CD1c-positive myeloid dendritic cell (primary cell): ENCODE data around the gene GSTA2.
"Not testable (repeated sequence)": the region's sequence is repeated elsewhere in the genome, so short reads cannot be mapped to it uniquely, and the experiment has no call there.

Experiments
- DNase-seq: peaks from one replicate; pipeline ENCODE4 v3.0.0-alpha.2; 2016; ENCODE audit errors: extremely low spot score

Gene GSTA2

DNA sequence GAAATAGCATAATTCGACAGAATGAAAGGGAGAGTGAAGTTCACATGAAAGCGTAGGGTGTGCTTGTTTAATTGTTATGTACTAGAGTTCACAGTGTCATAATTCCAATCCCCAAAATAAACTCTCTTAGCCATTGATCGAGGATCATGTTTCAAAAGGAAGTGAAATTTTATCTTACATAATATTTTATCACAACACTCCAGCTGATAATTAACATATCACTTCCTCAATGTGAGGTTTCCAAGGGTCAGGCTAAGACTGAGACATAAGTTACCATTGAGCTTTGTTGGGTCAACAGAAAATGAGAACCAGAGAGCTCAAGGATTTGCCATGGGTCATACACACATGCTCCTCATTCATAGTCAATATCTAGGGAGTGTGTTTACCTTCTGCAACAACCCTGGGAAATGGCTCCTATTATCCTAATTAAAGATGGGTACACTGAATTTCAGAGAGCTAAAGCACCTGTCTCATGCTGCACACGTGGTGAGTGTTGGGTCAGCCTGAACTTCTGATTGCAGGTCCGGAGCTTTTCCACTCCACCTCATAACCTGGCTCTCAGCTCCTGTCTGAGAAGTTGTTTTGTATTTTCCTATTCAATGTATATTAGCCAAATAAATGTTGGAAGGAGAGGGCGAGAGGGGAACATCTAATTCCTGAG, 3.0 kb downstream of the GSTA2 start:
- peak; percentile 3 for DNase-seq

DNA sequence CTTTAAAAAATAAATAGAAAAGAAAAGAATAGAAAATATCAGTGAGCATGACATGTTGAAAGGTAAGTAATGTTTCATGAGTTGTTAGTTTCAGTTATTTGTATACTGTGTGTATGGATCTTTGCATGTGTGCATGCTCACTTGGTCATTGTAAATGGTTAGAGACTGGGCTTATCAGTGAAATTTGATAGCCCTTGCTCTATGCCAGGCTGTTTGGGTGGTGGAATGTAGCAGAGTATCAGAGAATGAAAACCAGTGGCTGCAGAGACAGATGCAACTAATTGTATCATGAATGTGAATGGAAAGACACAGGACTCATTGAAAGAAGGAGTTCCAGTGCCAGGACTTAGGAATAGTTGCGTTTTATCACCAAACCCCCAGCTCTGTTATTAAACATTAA, 4.2 kb downstream of the GSTA2 start:
- no peak for DNase-seq

DNA sequence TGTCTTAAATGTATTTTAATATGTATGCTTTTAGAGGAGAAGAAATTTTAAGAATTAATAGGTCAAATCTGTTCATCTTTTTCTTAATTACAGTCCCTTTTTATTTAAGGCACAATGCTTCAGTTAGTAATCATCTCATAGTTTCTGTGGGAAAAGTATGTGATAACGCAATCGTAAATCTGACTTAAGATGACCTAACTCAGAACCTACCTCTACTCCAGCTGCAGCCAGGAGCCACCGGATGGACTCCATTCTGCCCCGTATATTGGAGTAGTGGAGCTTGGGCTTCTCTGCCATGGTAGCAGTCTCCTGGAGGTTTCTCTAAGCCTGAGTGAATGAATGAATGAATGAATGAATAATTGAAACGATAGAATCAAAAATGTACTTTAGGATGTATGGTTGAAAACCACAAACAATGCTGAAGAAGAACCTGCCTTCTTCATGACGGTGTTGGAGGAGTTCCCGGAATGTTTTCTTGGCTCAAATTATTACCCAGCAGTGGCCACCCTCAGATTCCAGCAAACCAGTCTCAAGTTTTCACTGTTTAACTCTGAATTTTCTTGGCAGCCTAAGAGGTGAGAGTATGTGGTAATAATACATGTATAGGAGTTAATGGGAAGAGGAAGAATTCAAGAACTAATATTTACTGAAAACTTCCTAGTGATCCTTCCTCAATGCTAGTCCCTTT, 5.5 kb downstream of the GSTA2 start:
- not testable (repeated sequence) for DNase-seq

DNA sequence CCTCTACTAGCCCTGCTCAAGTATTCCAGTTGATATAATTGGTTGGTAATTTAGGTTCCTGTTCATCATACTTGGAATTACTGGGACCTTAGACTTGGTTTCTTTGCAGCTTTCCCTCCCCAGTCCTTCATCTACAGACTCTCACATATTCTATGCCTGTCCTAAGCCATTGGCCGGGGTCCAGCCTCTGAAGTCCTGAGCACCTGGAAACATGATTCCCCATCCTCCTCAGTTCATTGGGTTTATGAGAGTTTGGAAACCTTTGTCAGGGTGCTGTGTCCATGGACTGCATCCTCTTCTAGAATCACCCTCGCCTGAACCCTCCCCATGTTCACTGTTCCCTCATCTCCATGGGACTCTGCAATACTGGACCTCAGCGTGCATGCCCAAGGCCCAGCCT, 8.8 kb downstream of the GSTA2 start:
- no peak for DNase-seq

DNA sequence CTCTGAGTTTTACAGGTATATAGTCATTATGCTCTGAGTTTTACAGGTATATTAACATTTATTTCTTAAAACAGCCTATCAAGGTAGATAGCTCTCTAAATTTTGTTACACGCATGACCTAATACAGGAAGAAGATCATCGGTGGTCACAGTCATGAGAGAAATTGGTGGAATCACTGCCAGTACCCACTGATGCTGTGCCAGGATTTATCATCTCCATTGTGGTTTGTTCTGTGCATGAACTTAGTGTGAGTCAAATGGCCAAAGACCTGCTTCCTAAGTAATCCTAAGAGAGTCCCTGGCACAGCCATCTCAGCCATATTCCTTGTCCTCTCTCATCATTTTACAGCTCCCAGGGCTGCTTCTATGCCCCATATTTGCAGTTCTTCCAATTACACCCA, 10.1 kb downstream of the GSTA2 start:
- not testable (repeated sequence) for DNase-seq

DNA sequence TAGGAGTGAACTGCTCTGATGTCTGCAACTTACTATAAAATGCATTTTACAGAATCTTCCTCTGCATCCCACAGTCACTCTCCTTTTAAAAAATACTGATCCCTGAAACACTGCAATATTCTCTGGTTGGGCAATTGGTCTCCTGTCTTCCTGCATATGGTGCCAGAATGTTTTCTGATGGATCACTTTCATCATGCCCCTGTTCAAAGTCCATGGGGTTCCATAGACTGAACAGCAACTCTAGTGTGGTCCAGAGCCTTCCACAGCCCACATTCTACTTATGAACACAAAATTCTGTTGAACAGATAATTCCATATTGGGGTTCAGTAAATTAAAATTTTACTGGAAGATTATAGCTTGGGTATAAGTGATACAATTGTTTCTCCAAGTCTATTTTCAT, 11.0 kb downstream of the GSTA2 start:
- no peak for DNase-seq

DNA sequence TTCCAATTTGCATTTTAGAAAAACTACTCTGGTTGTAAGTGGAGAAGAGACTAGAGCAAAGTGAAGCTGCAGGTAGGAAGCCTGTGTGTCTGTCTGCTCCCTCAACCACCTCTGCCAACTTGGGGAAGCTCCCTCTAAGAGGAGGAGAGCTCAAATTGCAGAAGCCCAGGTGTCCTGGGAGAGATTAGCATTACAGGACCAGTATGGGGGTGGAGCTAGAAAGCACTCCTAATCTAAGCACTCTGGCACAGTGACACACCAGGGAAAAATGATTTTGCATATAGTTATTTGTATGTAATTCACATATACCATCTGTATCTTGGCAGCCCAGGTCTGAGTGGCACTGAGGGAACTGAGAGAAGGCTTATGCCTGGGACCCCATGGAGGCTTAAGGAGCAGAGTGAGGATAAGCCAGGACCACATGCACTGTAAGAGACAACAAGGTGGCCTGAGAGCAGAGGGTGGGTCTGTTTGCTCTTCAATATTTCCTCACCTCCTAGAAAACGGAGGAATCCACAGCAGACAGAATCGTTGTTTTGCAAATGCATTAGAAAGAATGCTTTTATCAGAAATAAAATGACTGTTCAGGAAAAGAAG, 13.6 kb downstream of the GSTA2 start:
- no peak for DNase-seq

DNA sequence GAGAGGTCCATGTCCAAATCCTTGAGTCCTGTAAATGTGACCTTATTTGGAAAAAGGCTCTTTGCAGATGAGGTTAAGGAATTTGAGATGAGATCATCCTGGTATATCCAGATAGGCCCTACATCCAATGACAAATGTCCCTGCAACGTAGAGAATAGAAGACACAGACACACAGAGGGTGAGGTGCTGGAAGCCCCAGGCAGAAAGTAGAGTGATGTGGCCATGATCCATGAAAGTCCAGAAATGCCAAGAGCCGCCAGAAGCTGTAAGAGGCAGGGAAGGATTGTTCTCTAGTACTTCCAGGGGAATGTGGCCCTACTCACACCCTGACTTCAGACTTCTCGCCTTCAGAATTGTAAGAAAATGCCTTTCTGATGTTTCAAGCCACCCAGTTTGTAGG, 16.0 kb downstream of the GSTA2 start:
- DNase-seq: not testable (repeated sequence)

DNA sequence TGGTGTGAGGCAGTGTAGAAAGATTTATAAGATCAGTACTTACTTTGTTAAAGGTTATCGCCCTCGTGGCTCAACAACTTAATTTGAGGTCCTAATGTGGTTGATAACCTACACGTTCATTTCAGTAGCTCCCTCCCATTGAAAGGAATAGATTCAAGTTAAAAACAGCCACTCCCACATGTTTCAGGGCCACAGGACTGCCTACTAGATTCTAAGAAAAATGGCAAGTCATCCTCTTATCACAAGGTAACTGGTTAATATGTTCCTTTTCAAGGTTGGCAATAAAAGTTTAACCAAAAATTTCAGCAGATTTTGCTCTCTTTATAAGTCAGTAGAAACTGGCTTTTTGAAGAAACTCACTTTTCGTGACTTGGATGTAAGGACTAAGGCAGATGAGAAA, 17.1 kb downstream of the GSTA2 start:
- no peak for DNase-seq

DNA sequence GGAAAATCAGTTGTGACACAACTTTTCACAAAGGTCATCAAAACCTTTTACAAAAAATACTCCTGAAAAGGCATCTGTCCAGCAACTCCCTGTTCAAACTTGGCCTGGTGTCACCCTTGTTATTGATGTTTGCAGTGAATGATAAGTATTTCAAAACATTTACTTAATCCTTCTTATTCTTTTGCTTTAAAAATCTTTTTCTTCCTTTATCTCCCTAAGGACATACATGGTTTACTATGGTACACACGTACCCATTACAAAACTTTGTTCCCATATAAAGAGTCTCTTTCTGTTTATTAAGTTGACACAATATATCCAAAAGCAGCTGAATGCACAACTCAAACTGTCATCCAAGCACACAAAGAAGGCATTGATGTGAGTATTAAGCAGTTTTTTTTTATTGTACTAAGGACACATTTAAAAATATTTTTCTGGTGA, 17.5 kb downstream of the GSTA2 start:
- DNase-seq: no peak

DNA sequence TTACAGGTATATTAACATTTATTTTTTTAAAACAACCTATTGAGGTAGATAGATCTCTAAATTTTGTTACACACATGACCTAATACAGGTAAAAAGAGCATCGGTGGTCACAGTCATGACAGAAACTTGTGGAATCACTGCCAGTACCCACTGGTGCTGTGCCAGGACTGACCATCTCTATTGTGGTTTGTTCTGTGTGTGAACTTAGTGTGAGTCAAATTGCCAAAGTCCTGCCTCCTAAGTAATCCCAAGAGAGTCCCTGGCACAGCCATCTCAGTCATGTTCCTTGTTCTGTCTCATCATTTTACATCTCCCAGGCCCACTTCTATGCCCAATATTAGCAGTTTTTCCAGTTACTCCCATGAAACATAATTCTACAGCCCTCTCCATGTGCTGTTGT, 21.4 kb downstream of the GSTA2 start:
- no peak for DNase-seq

DNA sequence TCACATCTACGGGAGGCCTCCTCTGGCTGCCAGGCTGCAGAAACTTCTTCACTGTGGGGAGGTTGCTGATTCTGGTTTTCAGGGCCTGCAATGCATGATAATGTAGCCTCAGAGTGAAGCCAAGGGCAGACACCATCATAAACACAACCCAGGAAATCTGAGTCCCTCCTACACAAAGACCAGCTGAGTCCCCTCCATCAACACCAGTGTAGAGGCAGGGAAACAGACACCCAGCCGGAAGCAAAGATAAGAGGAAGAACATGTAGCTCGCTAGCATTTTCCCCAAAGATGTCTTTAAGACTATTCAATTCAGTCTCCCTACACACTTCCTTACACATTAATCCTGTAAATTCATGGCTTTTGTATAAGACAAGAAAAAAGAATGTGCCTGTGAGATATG, 23.6 kb downstream of the GSTA2 start:
- no peak for DNase-seq

DNA sequence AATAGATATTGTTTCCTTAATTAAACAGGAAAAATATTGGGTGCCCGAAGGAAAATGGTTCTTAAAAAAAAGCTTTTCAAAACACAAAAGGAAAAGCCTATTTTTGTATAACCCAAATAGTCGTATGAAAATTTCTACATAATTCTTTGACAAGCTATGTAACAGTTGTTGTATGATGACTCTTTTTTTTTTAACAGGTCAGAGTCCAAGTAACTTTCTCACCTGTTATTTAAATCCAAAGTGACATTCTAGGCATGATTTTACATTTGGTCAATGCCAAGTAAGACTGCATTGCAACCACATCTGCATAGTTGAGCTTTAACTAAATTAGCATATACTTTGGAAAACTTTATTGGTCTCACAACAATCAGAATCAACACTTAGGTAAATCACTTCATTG, 24.1 kb downstream of the GSTA2 start:
- DNase-seq: no peak

DNA sequence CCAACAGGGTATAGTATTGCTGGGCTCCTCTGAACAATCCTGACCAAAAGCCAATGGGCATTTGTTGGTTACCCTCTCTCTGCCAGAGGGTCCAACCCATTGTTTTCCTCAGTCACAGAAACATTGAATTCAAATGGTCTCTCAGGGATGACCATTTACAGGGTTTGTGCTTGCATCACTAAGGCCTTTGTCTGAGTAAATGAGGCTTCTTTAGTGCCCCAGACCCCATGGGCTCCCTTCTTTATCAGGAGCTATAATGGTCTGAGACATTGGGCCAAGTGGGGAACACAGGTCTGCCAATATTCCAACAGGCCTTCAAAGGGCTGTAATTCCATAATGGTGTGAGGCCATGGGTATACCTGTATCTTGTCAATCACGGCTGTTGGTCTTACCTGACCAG, 27.1 kb downstream of the GSTA2 start:
- no peak for DNase-seq

DNA sequence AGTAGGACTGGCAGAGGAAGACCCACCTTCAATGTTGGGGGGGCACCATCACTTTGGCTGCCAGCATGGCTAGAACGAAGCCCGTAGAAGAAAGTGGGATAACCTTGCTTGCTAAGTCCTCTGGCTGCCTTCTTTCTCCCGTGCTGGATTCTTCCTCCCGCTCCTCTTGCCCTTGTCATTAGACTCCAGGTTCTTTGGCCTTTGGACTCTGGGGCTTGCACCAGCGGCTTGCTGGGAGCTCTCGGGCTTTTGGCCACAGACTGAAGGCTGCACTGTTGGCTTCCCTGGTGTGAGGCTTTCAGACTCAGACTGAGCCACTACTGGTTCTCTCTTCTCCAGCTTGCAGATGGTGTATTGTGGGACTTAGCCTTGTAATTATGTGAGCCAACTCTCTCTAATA, 28.2 kb downstream of the GSTA2 start:
- DNase-seq: no peak

DNA sequence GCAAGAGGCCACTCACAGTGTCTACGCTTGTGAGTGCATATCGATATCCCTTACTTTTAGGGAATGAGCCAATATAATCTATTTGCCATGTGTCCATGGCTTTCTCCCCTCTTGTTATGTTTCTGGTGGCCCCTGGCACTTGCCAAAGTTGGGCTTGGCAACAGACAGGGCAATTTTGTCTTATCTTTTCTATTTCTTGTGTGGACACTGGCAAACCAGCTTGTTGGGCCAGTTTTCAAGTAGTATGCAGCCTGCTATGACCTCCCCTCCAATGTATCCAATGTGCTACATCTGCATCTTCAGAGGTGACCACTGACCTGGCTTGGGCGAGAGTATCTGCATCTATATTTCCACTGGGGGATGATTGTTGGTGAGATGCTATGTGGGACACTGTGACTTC, 29.2 kb downstream of the GSTA2 start:
- no peak for DNase-seq

DNA sequence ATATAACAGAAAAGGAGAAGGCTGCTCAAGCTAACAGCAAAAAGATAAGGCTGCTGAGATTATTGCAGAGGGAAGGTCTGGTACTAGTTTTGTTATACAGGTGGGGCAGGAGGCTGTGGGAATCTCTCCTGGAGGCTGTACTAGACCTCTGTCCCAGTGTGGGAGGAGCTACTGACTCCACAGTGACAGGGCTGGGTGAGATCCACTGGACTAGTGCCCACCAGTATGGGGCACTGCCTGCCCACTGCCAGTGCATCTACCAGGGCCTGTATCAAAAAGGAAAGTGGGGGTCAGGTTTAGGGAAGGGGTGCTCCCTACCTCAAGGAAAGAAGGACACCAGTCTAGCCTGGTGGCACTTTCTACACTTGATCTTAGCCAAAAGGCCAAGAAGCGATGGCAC, 30.1 kb downstream of the GSTA2 start:
- DNase-seq: no peak

DNA sequence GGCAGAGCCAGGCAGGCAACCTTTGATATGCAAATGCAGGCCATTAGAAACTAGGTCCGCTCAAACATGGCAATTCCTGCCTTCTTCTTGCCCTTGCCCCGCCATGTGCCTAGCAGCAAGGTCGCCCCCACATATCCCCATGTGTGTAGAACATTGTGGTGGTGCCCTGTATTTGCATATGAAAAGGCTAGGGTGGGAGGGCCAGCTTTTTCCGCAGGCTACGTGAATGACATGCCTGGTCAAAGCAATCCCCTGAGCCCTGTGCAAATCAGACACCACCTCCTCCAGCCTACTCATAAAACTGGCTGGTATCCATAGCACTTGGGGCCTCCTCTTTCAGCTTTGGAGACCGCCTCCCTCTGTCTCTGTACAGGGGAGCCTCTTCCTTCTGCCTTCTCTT, 31.6 kb downstream of the GSTA2 start:
- DNase-seq: no peak

DNA sequence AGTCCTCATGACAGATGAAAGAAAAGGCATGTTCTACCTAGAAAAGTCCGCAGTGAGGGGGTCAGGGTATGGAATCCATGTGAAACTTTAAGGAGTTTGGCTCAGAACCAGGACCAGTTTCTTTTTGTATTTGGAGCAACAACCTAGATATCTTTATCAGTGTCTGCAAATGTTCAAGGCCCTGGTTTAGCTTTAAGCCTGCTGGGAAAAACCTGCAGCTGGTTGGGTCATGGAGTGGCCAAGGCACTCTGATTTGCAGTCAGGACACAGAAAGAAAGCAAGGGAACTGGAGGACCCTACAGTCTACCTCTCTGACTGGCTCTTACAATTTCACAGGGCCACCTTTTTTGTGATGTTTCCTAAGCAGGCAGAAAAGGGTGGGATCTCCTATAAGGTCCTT, 33.7 kb downstream of the GSTA2 start:
- no peak for DNase-seq

DNA sequence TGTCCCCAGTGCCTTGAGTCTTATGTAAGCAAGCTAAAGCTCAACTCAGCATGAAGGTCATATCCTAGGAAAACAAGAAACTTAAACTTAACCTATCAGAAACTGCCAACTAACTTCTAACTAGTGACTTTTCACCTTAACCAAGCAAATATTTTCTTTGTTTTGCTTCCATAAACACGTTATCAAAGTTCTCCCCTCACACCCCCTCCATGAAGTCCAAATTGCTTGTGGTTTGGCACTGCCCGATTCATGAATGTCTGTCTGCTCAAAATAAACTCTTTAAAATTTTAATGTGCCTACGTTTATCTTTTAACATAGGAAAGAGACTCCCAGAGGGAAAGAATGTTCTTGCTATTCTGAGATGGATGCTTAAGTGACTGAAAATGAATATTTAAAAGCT, 34.9 kb downstream of the GSTA2 start:
- DNase-seq: no peak

DNA sequence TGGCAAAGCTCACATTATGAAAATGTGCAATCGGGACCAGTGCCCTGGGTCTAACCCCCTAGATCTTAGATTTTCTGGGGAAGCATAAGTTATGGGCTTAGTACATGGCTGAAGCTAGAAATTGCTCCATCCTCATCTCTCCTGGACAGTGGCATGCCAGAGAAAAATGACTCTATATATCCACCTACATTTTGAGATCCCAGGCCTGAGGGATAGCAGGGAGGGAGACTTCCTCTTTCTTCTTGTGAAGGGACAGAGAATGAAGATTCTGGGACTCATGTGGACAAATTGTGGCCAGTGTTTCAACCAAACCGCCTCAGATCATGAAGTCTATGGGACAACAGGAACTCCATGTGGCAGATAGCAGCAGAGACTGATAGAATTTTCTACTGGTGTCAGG, 35.4 kb downstream of the GSTA2 start:
- no peak for DNase-seq

DNA sequence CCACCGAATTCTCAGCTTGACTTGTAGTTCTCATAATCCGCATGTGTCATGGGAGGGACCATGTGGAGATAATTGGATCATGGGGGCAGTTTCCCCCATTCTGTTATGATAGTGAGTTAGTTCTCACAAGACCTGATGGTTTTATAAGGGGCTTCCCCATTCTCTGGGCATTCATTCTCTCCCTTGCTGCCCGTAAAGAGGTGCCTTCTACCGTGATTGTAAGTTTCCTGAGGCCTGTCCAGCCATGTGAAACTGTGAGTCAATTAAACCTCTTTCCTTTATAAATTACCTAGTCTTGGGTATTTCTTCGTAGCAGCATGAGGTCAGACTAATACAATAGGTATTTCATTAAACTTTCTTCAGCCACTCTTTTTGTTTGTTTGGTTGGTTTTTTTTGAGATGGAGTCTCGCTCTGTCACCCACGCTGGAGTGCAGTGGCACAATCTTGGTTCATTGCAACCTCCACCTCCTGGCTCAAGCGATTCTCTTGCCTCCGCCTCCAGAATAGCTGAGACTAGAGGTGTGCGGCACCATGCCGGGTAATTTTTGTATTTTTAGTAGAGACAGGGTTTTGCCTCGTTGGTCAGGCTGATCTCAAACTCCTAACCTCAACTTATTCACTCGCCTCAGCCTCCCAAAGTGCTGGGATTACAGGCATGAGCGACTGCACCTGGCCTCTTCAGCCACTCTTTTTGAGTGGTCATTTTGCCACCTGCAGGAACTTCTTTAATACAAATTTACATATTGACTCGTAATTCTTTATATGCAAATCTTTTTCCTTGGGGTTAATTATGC, 36.3 kb downstream of the GSTA2 start:
- DNase-seq: no peak

DNA sequence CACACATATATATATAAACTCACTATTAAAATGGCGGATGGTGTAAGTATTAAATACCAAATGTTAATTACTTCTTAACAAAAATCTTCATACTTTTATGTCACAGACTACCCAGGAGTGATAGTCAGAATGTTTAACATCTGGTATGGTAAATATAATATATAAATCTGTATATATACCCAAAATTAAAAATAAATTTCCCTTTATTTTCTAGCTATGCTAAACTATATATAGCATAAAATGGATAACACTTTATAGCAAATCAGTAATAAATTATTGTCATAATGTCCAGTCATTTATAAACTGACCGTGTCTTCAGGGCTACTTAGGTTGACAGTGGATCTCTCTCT, 37.1 kb downstream of the GSTA2 start:
- no peak for DNase-seq
